Activated T-helper 17 cell treated with anti-CD3 and anti-CD28 coated beads, Interleukin-2, amount 50 U/mL, for 72 hours (primary cell): ENCODE results near the gene TMEM45A. TPM values are rescaled to one million over a fixed set of nuclear protein-coding genes. Genes with fewer than 3 reads are reported as not detected.
A peak's percentile ranks its signal among the peaks of the same experiment; 100 is the strongest.

Source experiments
- ATAC-seq: fragments of 150-1000 bp; cut with Tn5 transposase; replicated peaks from 2 replicates; pipeline ENCODE4 v1.10.0; 2021; ENCODE audit warnings: mild to moderate bottlenecking, moderate library complexity
- H3K27ac Mint-ChIP-seq: one replicate; pipeline ENCODE4 v1.8.0; 2022; ENCODE audit warnings: mixed read lengths
- H3K27me3 Mint-ChIP-seq: one replicate; pipeline ENCODE4 v1.8.0; 2022; ENCODE audit warnings: mixed read lengths
- H3K36me3 Mint-ChIP-seq: one replicate; pipeline ENCODE4 v1.8.0; 2022; ENCODE audit warnings: low read depth, mild to moderate bottlenecking, mixed read lengths
- H3K4me1 Mint-ChIP-seq: one replicate; pipeline ENCODE4 v1.8.0; 2022; ENCODE audit warnings: mixed read lengths
- H3K4me3 Mint-ChIP-seq: one replicate; pipeline ENCODE4 v1.8.0; 2022; ENCODE audit warnings: mild to moderate bottlenecking, mixed read lengths
- H3K9me3 Mint-ChIP-seq: one replicate; pipeline ENCODE4 v1.8.0; 2022; ENCODE audit warnings: mixed read lengths
- total RNA-seq, 2 donors: library from RNA; stranded (reverse); gene quantifications; one replicate each; pipeline ENCODE4 v1.2.3, GENCODE V29; 2022

The TMEM45A gene
- total RNA-seq, 2 donors from 2014 or later, result 2.4 to 26.0 TPM

GRCh38 chr3:100516232-100516631 lies 23.8 kb downstream of the TMEM45A start:
- ATAC-seq, result no peak
- no peaks in the 10 kb centered on the region for H3K4me1 Mint-ChIP-seq
- H3K27me3 Mint-ChIP-seq, result no peaks in the 10 kb centered on the region
- H3K4me3 Mint-ChIP-seq, result no peak overlapping the region
- no peaks in the 10 kb centered on the region for H3K36me3 Mint-ChIP-seq
- no peaks in the 10 kb centered on the region for H3K9me3 Mint-ChIP-seq
- H3K27ac Mint-ChIP-seq, result no peak overlapping the region

- Mint-ChIP-seq H3K27me3 (no peaks in the 10 kb centered on the region), H3K4me1 (peaks cover 4% of the 10 kb centered on the region), H3K27ac (no peak overlapping the region), H3K4me3 (no peak overlapping the region), H3K36me3 (no peaks in the 10 kb centered on the region), H3K9me3 (no peaks in the 10 kb centered on the region)
- no peak for ATAC-seq
Measured at GRCh38 chr3:100516838-100517237, 24.4 kb downstream of the TMEM45A start.

GRCh38 chr3:100517276-100517675 lies 24.9 kb downstream of the TMEM45A start:
- Mint-ChIP-seq H3K36me3 (no peaks in the 10 kb centered on the region), H3K27ac (no peak overlapping the region), H3K4me1 (peaks cover 4% of the 10 kb centered on the region), H3K4me3 (no peak overlapping the region), H3K27me3 (no peaks in the 10 kb centered on the region), H3K9me3 (no peaks in the 10 kb centered on the region)
- ATAC-seq, result no peak

GRCh38 chr3:100518244-100518643 lies 25.8 kb downstream of the TMEM45A start:
- no peak overlapping the region for H3K27ac Mint-ChIP-seq
- no peak for ATAC-seq
- H3K4me1 Mint-ChIP-seq, result peaks cover 4% of the 10 kb centered on the region
- H3K4me3 Mint-ChIP-seq, result no peak overlapping the region
- H3K9me3 Mint-ChIP-seq, result no peaks in the 10 kb centered on the region
- H3K36me3 Mint-ChIP-seq, result no peaks in the 10 kb centered on the region
- no peaks in the 10 kb centered on the region for H3K27me3 Mint-ChIP-seq

- Mint-ChIP-seq H3K9me3 (no peaks in the 10 kb centered on the region), H3K4me1 (peaks cover 4% of the 10 kb centered on the region), H3K27me3 (peaks cover 3% of the 10 kb centered on the region), H3K4me3 (no peak overlapping the region), H3K36me3 (no peaks in the 10 kb centered on the region), H3K27ac (no peak overlapping the region)
- ATAC-seq, result no peak
Measured at GRCh38 chr3:100518983-100519382, 26.6 kb downstream of the TMEM45A start.

GRCh38 chr3:100521439-100521845 lies 29.0 kb downstream of the TMEM45A start:
- H3K27ac Mint-ChIP-seq, result peak overlapping the region; percentile 60
- H3K9me3 Mint-ChIP-seq, result no peaks in the 10 kb centered on the region
- H3K4me3 Mint-ChIP-seq, result peak overlapping the region; percentile 11
- H3K27me3 Mint-ChIP-seq, result peaks cover 9% of the 10 kb centered on the region
- no peaks in the 10 kb centered on the region for H3K36me3 Mint-ChIP-seq
- ATAC-seq, result peak; percentile 87
- H3K4me1 Mint-ChIP-seq, result peaks cover 4% of the 10 kb centered on the region

GRCh38 chr3:100522125-100522524 lies 29.7 kb downstream of the TMEM45A start:
- H3K27me3 Mint-ChIP-seq, result peaks cover 9% of the 10 kb centered on the region
- no peaks in the 10 kb centered on the region for H3K9me3 Mint-ChIP-seq
- peaks cover 4% of the 10 kb centered on the region for H3K4me1 Mint-ChIP-seq
- ATAC-seq, result no peak
- no peak overlapping the region for H3K27ac Mint-ChIP-seq
- no peaks in the 10 kb centered on the region for H3K36me3 Mint-ChIP-seq
- H3K4me3 Mint-ChIP-seq, result no peak overlapping the region

- H3K4me3 Mint-ChIP-seq, result no peak overlapping the region
- no peak for ATAC-seq
- peaks cover 4% of the 10 kb centered on the region for H3K4me1 Mint-ChIP-seq
- H3K27me3 Mint-ChIP-seq, result peaks cover 12% of the 10 kb centered on the region
- H3K9me3 Mint-ChIP-seq, result no peaks in the 10 kb centered on the region
- H3K27ac Mint-ChIP-seq, result no peak overlapping the region
- no peaks in the 10 kb centered on the region for H3K36me3 Mint-ChIP-seq
Measured at GRCh38 chr3:100523050-100523760, 30.8 kb downstream of the TMEM45A start.

GRCh38 chr3:100525753-100526612 lies 33.6 kb downstream of the TMEM45A start:
- Mint-ChIP-seq H3K9me3 (no peaks in the 10 kb centered on the region), H3K27ac (no peak overlapping the region), H3K27me3 (peaks cover 12% of the 10 kb centered on the region), H3K36me3 (no peaks in the 10 kb centered on the region), H3K4me1 (peaks cover 4% of the 10 kb centered on the region), H3K4me3 (no peak overlapping the region)
- no peak for ATAC-seq

GRCh38 chr3:100526613-100527346 lies 34.4 kb downstream of the TMEM45A start:
- Mint-ChIP-seq H3K27me3 (peaks cover 12% of the 10 kb centered on the region), H3K4me3 (no peak overlapping the region), H3K9me3 (no peaks in the 10 kb centered on the region), H3K4me1 (no peaks in the 10 kb centered on the region), H3K36me3 (no peaks in the 10 kb centered on the region), H3K27ac (no peak overlapping the region)
- no peak for ATAC-seq

- no peaks in the 10 kb centered on the region for H3K9me3 Mint-ChIP-seq
- no peaks in the 10 kb centered on the region for H3K36me3 Mint-ChIP-seq
- ATAC-seq, result no peak
- no peak overlapping the region for H3K27ac Mint-ChIP-seq
- H3K4me1 Mint-ChIP-seq, result no peaks in the 10 kb centered on the region
- H3K4me3 Mint-ChIP-seq, result no peak overlapping the region
- peaks cover 12% of the 10 kb centered on the region for H3K27me3 Mint-ChIP-seq
Measured at GRCh38 chr3:100527347-100527735, 34.9 kb downstream of the TMEM45A start.

- Mint-ChIP-seq H3K27ac (no peak overlapping the region), H3K36me3 (no peaks in the 10 kb centered on the region), H3K27me3 (peaks cover 5% of the 10 kb centered on the region), H3K4me3 (no peak overlapping the region), H3K9me3 (no peaks in the 10 kb centered on the region), H3K4me1 (no peaks in the 10 kb centered on the region)
- no peak for ATAC-seq
Measured at GRCh38 chr3:100531093-100531492, 38.7 kb downstream of the TMEM45A start.

- peaks cover 3% of the 10 kb centered on the region for H3K27me3 Mint-ChIP-seq
- no peak for ATAC-seq
- no peak overlapping the region for H3K4me3 Mint-ChIP-seq
- no peak overlapping the region for H3K27ac Mint-ChIP-seq
- no peaks in the 10 kb centered on the region for H3K4me1 Mint-ChIP-seq
- no peaks in the 10 kb centered on the region for H3K9me3 Mint-ChIP-seq
- no peaks in the 10 kb centered on the region for H3K36me3 Mint-ChIP-seq
Measured at GRCh38 chr3:100532411-100532810, 40.0 kb downstream of the TMEM45A start.

- H3K4me1 Mint-ChIP-seq, result no peaks in the 10 kb centered on the region
- ATAC-seq, result no peak
- H3K36me3 Mint-ChIP-seq, result no peaks in the 10 kb centered on the region
- no peak overlapping the region for H3K27ac Mint-ChIP-seq
- no peak overlapping the region for H3K4me3 Mint-ChIP-seq
- no peaks in the 10 kb centered on the region for H3K9me3 Mint-ChIP-seq
- H3K27me3 Mint-ChIP-seq, result no peaks in the 10 kb centered on the region
Measured at GRCh38 chr3:100533176-100533575, 40.8 kb downstream of the TMEM45A start.

GRCh38 chr3:100535610-100535943 lies 43.2 kb downstream of the TMEM45A start:
- Mint-ChIP-seq H3K27ac (no peak overlapping the region), H3K36me3 (no peaks in the 10 kb centered on the region), H3K9me3 (no peaks in the 10 kb centered on the region), H3K4me3 (no peak overlapping the region), H3K27me3 (no peaks in the 10 kb centered on the region), H3K4me1 (no peaks in the 10 kb centered on the region)
- ATAC-seq, result no peak
